ENCODE measurements around the gene LEF1.

- TF ChIP-seq POLR2AphosphoS5 (IDR thresholded peaks at IDR 0.05) (no peak), CTCF (IDR thresholded peaks at IDR 0.05) (no peak), POLR2A (IDR thresholded peaks at IDR 0.05) (no peak)
Observed at GRCh38 chr4:108129196-108129595, 39.5 kb downstream of the LEF1 start.

Measured in stomach (tissue), 4 donors.